HEK293 (cell line): ENCODE measurements around the gene ATRNL1.

Experiments used
- CTCF ChIA-PET: fragments of 350-600 bp; formaldehyde crosslinking; extraction: SDS; loops from one replicate; lab custom pipeline; 2021; ENCODE audit warnings: antibody characterized with exemption; lab: Yijun Ruan, JAX
- POLR2A ChIA-PET: fragments of 300-600 bp; formaldehyde crosslinking; extraction: SDS; loops from one replicate; lab custom pipeline; 2020; ENCODE audit warnings: antibody characterized with exemption, inconsistent platforms; lab: Yijun Ruan, JAX
- H3K27ac ChIP-seq: fragments of 200-500 bp; sonication (Bioruptor generic); 2 replicates; pipeline ENCODE4 v1.5.1; 2014; ENCODE audit warnings: low read depth, low read length, control low read depth, inconsistent platforms; ENCODE audit errors: extremely low read depth
- H3K36me3 ChIP-seq, 2 experiments: fragments of 200-500 bp in 1 of 2; sonication (Bioruptor generic) in 1 of 2; 1 replicate in 1 of 2; 2 replicates in 1 of 2; pipeline ENCODE4 v1.5.1; 2014 to 2017; ENCODE audit warnings: inconsistent platforms in 2 of 2, low read length in 2 of 2; ENCODE audit not compliant: control insufficient read depth in 2 of 2, insufficient read depth in 1 of 2
- H3K4me1 ChIP-seq: fragments of 200-500 bp; sonication (Bioruptor generic); 2 replicates; pipeline ENCODE4 v1.5.1; 2014; ENCODE audit warnings: mild to moderate bottlenecking, low read length, inconsistent platforms; ENCODE audit not compliant: control insufficient read depth, insufficient read depth
- H3K4me3 ChIP-seq: 2 replicates; pipeline ENCODE4 v1.5.1; 2011; ENCODE audit warnings: low read depth, mild to moderate bottlenecking, control low read depth, low read length, moderate library complexity
- H3K9me3 ChIP-seq: fragments of 200-500 bp; sonication (Bioruptor generic); 2 replicates; pipeline ENCODE4 v1.5.1; 2014; ENCODE audit warnings: low read depth, low read length, inconsistent platforms; ENCODE audit not compliant: control insufficient read depth, insufficient read depth
- GLIS2 ChIP-seq: fragments of 450-650 bp; formaldehyde crosslinking; IDR thresholded peaks from 2 replicates; pipeline ENCODE4 v1.5.1; 2016; ENCODE audit warnings: missing biosample characterization, missing genetic modification characterization
- KLF7 ChIP-seq: fragments of 450-650 bp; formaldehyde crosslinking; IDR thresholded peaks from 2 replicates; pipeline ENCODE4 v1.5.1; 2016; ENCODE audit warnings: missing biosample characterization, missing genetic modification characterization, borderline replicate concordance
- KLF8 ChIP-seq: fragments of 450-650 bp; formaldehyde crosslinking; IDR thresholded peaks from 2 replicates; pipeline ENCODE4 v1.5.1; 2016; ENCODE audit warnings: missing biosample characterization, missing genetic modification characterization
- SP3 ChIP-seq: fragments of 450-650 bp; formaldehyde crosslinking; IDR thresholded peaks from 2 replicates; pipeline ENCODE4 v1.5.1; 2016; ENCODE audit warnings: missing biosample characterization, missing genetic modification characterization
- ZBTB11 ChIP-seq: fragments of 450-650 bp; formaldehyde crosslinking; conservative IDR thresholded peaks from 2 replicates; pipeline ENCODE4 v1.5.1; 2016; ENCODE audit warnings: low read depth, missing biosample characterization, missing genetic modification characterization
- ZBTB17 ChIP-seq: fragments of 450-650 bp; formaldehyde crosslinking; IDR thresholded peaks from 2 replicates; pipeline ENCODE4 v1.5.1; 2016; ENCODE audit warnings: missing biosample characterization, missing genetic modification characterization
- ZBTB7A ChIP-seq: fragments of 450-650 bp; formaldehyde crosslinking; IDR thresholded peaks from 2 replicates; pipeline ENCODE4 v1.5.1; 2016; ENCODE audit warnings: low read depth, missing biosample characterization, missing genetic modification characterization
- ZBTB8A ChIP-seq: fragments of 450-650 bp; formaldehyde crosslinking; IDR thresholded peaks from 2 replicates; pipeline ENCODE4 v1.5.1; 2016; ENCODE audit warnings: missing biosample characterization, missing genetic modification characterization
- ZNF146 ChIP-seq: fragments of 450-650 bp; formaldehyde crosslinking; IDR thresholded peaks from 2 replicates; pipeline ENCODE4 v1.5.1; 2016; ENCODE audit warnings: missing biosample characterization, missing genetic modification characterization
- ZNF2 ChIP-seq: fragments of 450-650 bp; formaldehyde crosslinking; IDR thresholded peaks from 2 replicates; pipeline ENCODE4 v1.5.1; 2016; ENCODE audit warnings: missing biosample characterization, missing genetic modification characterization
- ZNF23 ChIP-seq: fragments of 450-650 bp; formaldehyde crosslinking; IDR thresholded peaks from 2 replicates; pipeline ENCODE4 v1.5.1; 2016; ENCODE audit warnings: missing biosample characterization, missing genetic modification characterization, borderline replicate concordance
- ZNF311 ChIP-seq: fragments of 450-650 bp; formaldehyde crosslinking; IDR thresholded peaks from 2 replicates; pipeline ENCODE4 v1.5.1; 2017; ENCODE audit warnings: missing biosample characterization, missing genetic modification characterization, borderline replicate concordance
- ZNF350 ChIP-seq: fragments of 450-650 bp; formaldehyde crosslinking; IDR thresholded peaks from 2 replicates; pipeline ENCODE4 v1.5.0; 2017; ENCODE audit warnings: missing biosample characterization, mild to moderate bottlenecking, missing genetic modification characterization
- ZNF416 ChIP-seq: fragments of 450-650 bp; formaldehyde crosslinking; IDR thresholded peaks from 2 replicates; pipeline ENCODE4 v1.5.1; 2016; ENCODE audit warnings: missing biosample characterization, missing genetic modification characterization
- ZNF433 ChIP-seq: fragments of 450-650 bp; formaldehyde crosslinking; IDR thresholded peaks from 2 replicates; pipeline ENCODE4 v1.5.1; 2016; ENCODE audit warnings: missing biosample characterization, missing genetic modification characterization, low read depth
- ZNF473 ChIP-seq: fragments of 450-650 bp; formaldehyde crosslinking; IDR thresholded peaks from 2 replicates; pipeline ENCODE4 v1.5.1; 2017; ENCODE audit warnings: missing biosample characterization, missing genetic modification characterization
- ZNF510 ChIP-seq: fragments of 450-650 bp; formaldehyde crosslinking; IDR thresholded peaks from 2 replicates; pipeline ENCODE4 v1.5.1; 2018; ENCODE audit warnings: mild to moderate bottlenecking, missing genetic modification characterization, missing biosample characterization; ENCODE audit not compliant: insufficient replicate concordance
- ZNF530 ChIP-seq: fragments of 450-650 bp; formaldehyde crosslinking; IDR thresholded peaks from 2 replicates; pipeline ENCODE4 v1.5.1; 2016; ENCODE audit warnings: low read depth, missing biosample characterization, missing genetic modification characterization
- ZNF645 ChIP-seq: fragments of 450-650 bp; formaldehyde crosslinking; IDR thresholded peaks from 2 replicates; pipeline ENCODE4; 2016; ENCODE audit warnings: missing biosample characterization, missing genetic modification characterization
- ZNF777 ChIP-seq: fragments of 450-650 bp; formaldehyde crosslinking; IDR thresholded peaks from 2 replicates; pipeline ENCODE4 v1.5.1; 2017; ENCODE audit warnings: missing biosample characterization, missing genetic modification characterization, borderline replicate concordance
- ZNF843 ChIP-seq: fragments of 450-650 bp; formaldehyde crosslinking; IDR thresholded peaks from 2 replicates; pipeline ENCODE4 v1.5.1; 2016; ENCODE audit warnings: missing biosample characterization, missing genetic modification characterization
- TF ChIP-seq, protein P1 (sequence below): fragments of 450-650 bp; formaldehyde crosslinking; IDR thresholded peaks from 2 replicates; pipeline ENCODE4 v1.5.1; 2016; ENCODE audit warnings: missing biosample characterization, missing genetic modification characterization

ATRNL1 gene

DNA sequence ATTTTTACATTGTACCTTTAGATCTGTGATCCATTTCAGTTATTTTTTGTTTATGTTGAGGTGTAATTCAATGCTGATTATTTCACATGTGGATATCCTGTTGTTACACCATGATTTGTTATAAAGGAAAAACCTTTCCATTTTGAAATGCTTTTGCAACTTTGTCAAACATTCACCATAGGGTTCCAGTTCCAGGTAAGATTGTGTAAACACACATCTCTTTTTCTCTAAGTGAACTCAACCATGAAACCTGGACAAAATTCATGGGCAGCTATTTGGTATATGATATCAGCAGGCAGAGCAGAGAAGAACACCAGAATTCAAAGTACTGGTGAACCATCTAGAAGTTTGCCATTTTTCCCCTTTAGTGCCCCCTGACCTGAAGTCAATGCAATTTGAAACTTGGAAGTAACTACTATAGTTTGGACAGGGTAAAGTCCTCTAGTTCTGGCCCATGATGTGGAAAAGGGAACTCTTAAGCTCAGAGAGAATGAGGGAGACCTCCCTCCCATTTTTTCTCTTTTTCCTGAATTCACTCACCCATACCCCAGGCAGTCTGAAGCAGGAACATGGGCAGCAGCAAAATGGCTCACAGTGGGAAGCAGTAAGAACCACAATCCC, 446.1 kb downstream of the ATRNL1 start (continued):
- TF ChIP-seq, protein P1, sequence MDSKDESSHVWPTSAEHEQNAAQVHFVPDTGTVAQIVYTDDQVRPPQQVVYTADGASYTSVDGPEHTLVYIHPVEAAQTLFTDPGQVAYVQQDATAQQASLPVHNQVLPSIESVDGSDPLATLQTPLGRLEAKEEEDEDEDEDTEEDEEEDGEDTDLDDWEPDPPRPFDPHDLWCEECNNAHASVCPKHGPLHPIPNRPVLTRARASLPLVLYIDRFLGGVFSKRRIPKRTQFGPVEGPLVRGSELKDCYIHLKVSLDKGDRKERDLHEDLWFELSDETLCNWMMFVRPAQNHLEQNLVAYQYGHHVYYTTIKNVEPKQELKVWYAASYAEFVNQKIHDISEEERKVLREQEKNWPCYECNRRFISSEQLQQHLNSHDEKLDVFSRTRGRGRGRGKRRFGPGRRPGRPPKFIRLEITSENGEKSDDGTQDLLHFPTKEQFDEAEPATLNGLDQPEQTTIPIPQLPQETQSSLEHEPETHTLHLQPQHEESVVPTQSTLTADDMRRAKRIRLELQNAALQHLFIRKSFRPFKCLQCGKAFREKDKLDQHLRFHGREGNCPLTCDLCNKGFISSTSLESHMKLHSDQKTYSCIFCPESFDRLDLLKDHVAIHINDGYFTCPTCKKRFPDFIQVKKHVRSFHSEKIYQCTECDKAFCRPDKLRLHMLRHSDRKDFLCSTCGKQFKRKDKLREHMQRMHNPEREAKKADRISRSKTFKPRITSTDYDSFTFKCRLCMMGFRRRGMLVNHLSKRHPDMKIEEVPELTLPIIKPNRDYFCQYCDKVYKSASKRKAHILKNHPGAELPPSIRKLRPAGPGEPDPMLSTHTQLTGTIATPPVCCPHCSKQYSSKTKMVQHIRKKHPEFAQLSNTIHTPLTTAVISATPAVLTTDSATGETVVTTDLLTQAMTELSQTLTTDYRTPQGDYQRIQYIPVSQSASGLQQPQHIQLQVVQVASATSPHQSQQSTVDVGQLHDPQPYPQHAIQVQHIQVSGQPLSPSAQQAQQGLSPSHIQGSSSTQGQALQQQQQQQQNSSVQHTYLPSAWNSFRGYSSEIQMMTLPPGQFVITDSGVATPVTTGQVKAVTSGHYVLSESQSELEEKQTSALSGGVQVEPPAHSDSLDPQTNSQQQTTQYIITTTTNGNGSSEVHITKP (tag by site-specific recombination) = no peak
- TF ChIP-seq ZBTB11 (tag by site-specific recombination) = no peak
- TF ChIP-seq GLIS2 (tag by site-specific recombination) = no peak
- TF ChIP-seq KLF8 (tag by site-specific recombination) = no peak
- no peak for TF ChIP-seq ZNF146 (tag by site-specific recombination)
- TF ChIP-seq ZNF350 (tag by site-specific recombination) = no peak
- no peak for TF ChIP-seq ZNF473 (tag by site-specific recombination)
- no peak for TF ChIP-seq SP3 (tag by site-specific recombination)

- no peak overlapping the region for H3K4me3 ChIP-seq
- TF ChIP-seq ZNF311 (tag by site-specific recombination) (no peak), KLF7 (tag by site-specific recombination) (no peak), ZBTB17 (no peak), ZNF645 (tag by site-specific recombination) (no peak), ZNF530 (tag by site-specific recombination) (no peak), ZNF23 (tag by site-specific recombination) (no peak), ZNF777 (tag by site-specific recombination) (no peak), ZNF433 (tag by site-specific recombination) (no peak), ZBTB8A (tag by site-specific recombination) (no peak), ZNF843 (tag by site-specific recombination) (no peak), ZNF2 (no peak), ZBTB7A (no peak), ZNF510 (tag by site-specific recombination) (no peak), ZNF416 (tag by site-specific recombination) (no peak)
- ChIA-PET POLR2A (no interaction called here), CTCF (no interaction called here)
- H3K4me1 ChIP-seq = no peaks in the 10 kb centered on the region
- no peak overlapping the region for H3K27ac ChIP-seq
- no peaks in the 10 kb centered on the region for H3K36me3 ChIP-seq
- H3K9me3 ChIP-seq = no peaks in the 10 kb centered on the region
Observed at GRCh38 chr10:115555887-115556402, 462.8 kb downstream of the ATRNL1 start.
